Memory B cell (primary cell): ENCODE results near the gene RPN1.

ENCODE experiments used
- ATAC-seq: fragments of 150-1000 bp; cut with Tn5 transposase; 2 replicates; pipeline ENCODE4 v1.10.0; 2021; ENCODE audit warnings: low read depth, mild to moderate bottlenecking, moderate library complexity
- DNase-seq, 2 donors: peaks; one replicate each; pipeline ENCODE4 v3.0.0; 2022; ENCODE audit warnings: low spot score in 2 of 2
- H3K27ac Mint-ChIP-seq: one replicate; pipeline ENCODE4 v1.8.0; 2022; ENCODE audit warnings: mild to moderate bottlenecking, moderate library complexity, mixed read lengths
- H3K27me3 Mint-ChIP-seq: one replicate; pipeline ENCODE4 v1.8.0; 2022; ENCODE audit warnings: mixed read lengths
- H3K36me3 Mint-ChIP-seq: one replicate; pipeline ENCODE4 v1.8.0; 2022; ENCODE audit warnings: mild to moderate bottlenecking, mixed read lengths
- H3K4me1 Mint-ChIP-seq: one replicate; pipeline ENCODE4 v1.8.0; 2022; ENCODE audit warnings: mixed read lengths
- H3K4me3 Mint-ChIP-seq: one replicate; pipeline ENCODE4 v1.8.0; 2022; ENCODE audit warnings: mild to moderate bottlenecking, moderate library complexity, mixed read lengths
- H3K9me3 Mint-ChIP-seq: one replicate; pipeline ENCODE4 v1.8.0; 2022; ENCODE audit warnings: mixed read lengths

RPN1 gene

GRCh38 chr3:128572644-128573105, 77.9 kb downstream of the RPN1 start:
- ATAC-seq, result peak; percentile 22
- H3K27ac Mint-ChIP-seq, result no peak overlapping the region

GRCh38 chr3:128572013-128572412, 78.6 kb downstream of the RPN1 start:
- Mint-ChIP-seq H3K27me3 (peaks cover 10% of the 10 kb centered on the region), H3K27ac (no peak overlapping the region), H3K9me3 (no peaks in the 10 kb centered on the region), H3K4me1 (no peaks in the 10 kb centered on the region), H3K36me3 (no peaks in the 10 kb centered on the region), H3K4me3 (no peak overlapping the region)
- no peak for DNase-seq
- no peak for ATAC-seq

More at GRCh38 chr3:128572644-128573105, 77.9 kb downstream of the RPN1 start:
- H3K27me3 Mint-ChIP-seq, result peaks cover 12% of the 10 kb centered on the region
- no peaks in the 10 kb centered on the region for H3K9me3 Mint-ChIP-seq
- H3K4me3 Mint-ChIP-seq, result no peak overlapping the region
- H3K36me3 Mint-ChIP-seq, result no peaks in the 10 kb centered on the region
- no peak for DNase-seq
- no peaks in the 10 kb centered on the region for H3K4me1 Mint-ChIP-seq
